HFF-Myc (cell line): ENCODE measurements around the gene CA6.
"Not testable (repeated sequence)": the region's sequence is repeated elsewhere in the genome, so short reads cannot be mapped to it uniquely, and the experiment has no call there.

Experiments used
- DNase-seq: peaks from one replicate; pipeline ENCODE4 v3.0.0-alpha.2; 2011; ENCODE audit warnings: low read depth; ENCODE audit errors: extremely low read depth
- H3K4me3 ChIP-seq: replicated peaks from 2 replicates; pipeline ENCODE4 v1.5.1; 2011; ENCODE audit warnings: low read depth, mild to moderate bottlenecking, control low read depth, low read length
- CTCF ChIP-seq: IDR thresholded peaks from 2 replicates; pipeline ENCODE4 v1.5.1; 2012; ENCODE audit warnings: mild to moderate bottlenecking, low read depth, low read length, control low read depth; ENCODE audit errors: missing control alignments

CA6 gene

GRCh38 chr1:8956461-8957349 is 11.0 kb downstream of the CA6 start:
- H3K4me3 ChIP-seq = no peak overlapping the region
- no peak for TF ChIP-seq CTCF
- no peak for DNase-seq

GRCh38 chr1:8962812-8963530 is 17.3 kb downstream of the CA6 start:
- no peak for DNase-seq

DNA sequence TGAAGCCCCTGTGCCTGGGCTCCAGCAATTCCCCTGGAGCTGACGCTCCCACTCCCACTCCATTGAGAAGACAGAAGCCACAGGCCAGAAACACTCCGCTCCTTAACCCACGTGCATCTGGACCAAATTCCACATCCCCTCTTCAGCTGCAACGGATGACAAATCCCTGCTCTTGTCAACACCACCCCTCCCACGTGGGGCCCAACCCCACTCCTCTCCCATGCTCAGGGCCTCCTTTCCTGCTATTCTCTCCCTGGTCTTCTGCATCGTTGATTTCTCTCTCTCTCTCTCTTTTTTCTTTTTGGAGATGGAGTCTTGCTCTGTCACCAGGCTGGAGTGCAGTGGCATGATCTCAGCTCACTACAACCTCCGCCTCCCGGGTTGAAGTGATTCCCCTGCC is 18.3 kb downstream of the CA6 start:
- TF ChIP-seq CTCF = no peak
- no peak for DNase-seq
- H3K4me3 ChIP-seq = no peak overlapping the region

More at GRCh38 chr1:8962812-8963530, 17.3 kb downstream of the CA6 start:
- TF ChIP-seq CTCF = peak; percentile 66
- no peak overlapping the region for H3K4me3 ChIP-seq

DNA sequence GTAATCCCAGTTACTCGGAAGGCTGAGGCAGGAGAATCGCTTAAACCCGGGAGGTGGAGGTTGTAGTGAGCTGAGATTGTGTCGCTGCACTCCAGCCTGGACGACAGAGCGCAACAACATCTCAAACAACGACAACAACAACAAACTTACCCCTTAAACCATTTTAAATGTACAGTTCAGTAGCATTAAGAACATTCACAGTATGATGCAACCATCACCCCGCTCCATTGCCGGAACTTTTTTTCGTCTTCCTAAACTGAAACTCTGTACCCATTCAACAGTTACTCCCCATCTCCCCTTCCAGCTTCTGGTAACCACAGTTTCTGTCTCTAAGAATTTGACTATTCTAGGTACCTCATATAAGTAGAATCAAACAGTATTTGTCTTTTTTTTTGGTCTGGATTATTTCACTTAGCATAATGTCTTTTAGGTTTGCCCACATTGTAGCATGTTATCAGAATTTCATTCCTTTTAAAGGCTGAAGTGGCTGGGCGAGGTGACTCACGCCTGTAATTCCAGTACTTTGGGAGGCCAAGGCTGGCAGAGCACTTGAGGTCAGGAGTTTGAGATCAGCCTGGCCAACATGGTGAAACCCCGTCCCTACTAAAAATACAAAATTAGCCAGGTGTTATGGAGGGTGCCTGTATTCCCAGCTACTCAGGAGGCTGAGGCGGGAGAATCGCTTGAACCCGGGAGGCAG is 19.6 kb downstream of the CA6 start:
- no peak overlapping the region for H3K4me3 ChIP-seq
- DNase-seq = no peak
- TF ChIP-seq CTCF = no peak

DNA sequence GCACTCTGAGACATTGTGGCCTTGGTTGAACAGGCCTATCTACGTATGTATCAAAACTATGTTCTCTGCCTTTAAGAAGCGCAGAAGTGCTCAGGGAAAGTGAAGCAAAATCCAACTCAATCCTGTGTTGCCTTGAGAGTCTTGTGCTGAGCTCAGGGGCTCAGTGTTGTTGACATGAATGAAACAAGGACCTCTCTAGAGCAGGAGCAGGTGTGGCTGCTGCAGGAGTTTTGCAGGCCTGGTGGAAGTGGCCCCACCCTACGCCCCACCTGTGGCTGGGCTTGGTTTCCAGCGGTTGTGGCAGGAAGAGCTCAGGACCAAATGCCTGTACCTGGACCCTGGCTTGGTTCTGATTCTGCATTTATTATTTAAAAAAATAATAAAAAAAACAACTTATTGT is 20.9 kb downstream of the CA6 start:
- no peak overlapping the region for H3K4me3 ChIP-seq
- no peak for TF ChIP-seq CTCF
- DNase-seq = no peak

DNA sequence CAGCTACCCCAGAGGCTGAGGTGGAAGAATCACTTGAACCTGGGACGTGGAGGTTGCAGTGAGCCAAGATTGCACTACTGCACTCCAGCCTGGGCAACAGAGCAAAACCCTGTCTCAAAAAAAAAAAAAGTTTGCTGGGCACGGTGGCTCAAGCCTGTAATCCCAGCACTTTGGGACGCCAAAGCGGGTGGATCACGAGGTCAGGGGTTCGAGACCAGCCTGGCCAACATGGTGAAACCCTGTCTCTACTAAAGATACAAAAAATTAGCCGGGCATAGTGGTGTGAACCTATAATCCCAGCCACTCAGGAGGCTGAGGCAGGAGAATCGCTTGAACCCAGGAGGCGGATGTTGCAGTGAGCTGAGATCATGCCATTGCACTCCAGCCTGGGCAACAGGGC is 23.2 kb downstream of the CA6 start:
- H3K4me3 ChIP-seq, DNase-seq: not testable (repeated sequence)

GRCh38 chr1:8969937-8970336 is 24.3 kb downstream of the CA6 start:
- no peak overlapping the region for H3K4me3 ChIP-seq
- TF ChIP-seq CTCF = no peak
- no peak for DNase-seq
